GM21825 (cell line): ENCODE measurements around the gene TNFAIP2.
"Not testable (repeated sequence)": the region's sequence is repeated elsewhere in the genome, so short reads cannot be mapped to it uniquely, and the experiment has no call there.

ENCODE experiments used
- ATAC-seq: cut with Tn5 transposase; IDR thresholded peaks from one replicate; pipeline ENCODE4 v1.9.1; 2021; ENCODE audit warnings: mild to moderate bottlenecking, moderate library complexity; ENCODE audit not compliant: unreplicated experiment

Gene TNFAIP2

GRCh38 chr14:103149351-103150237 lies 26.3 kb downstream of the TNFAIP2 start:
- no peak for ATAC-seq

GRCh38 chr14:103151270-103151945 lies 28.1 kb downstream of the TNFAIP2 start:
- no peak for ATAC-seq

- no peak for ATAC-seq
Observed at GRCh38 chr14:103155010-103155409, 31.7 kb downstream of the TNFAIP2 start.

- ATAC-seq, result not testable (repeated sequence)
Observed at GRCh38 chr14:103155416-103155815, 32.2 kb downstream of the TNFAIP2 start.

- no peak for ATAC-seq
Observed at GRCh38 chr14:103155826-103156394, 32.6 kb downstream of the TNFAIP2 start.

- ATAC-seq, result no peak
Observed at GRCh38 chr14:103156651-103157378, 33.6 kb downstream of the TNFAIP2 start.

- no peak for ATAC-seq
Observed at GRCh38 chr14:103157969-103158368, 34.7 kb downstream of the TNFAIP2 start.

GRCh38 chr14:103158688-103159087 lies 35.4 kb downstream of the TNFAIP2 start:
- no peak for ATAC-seq

GRCh38 chr14:103160321-103161053 lies 37.2 kb downstream of the TNFAIP2 start:
- ATAC-seq, result no peak

- ATAC-seq, result no peak
Observed at GRCh38 chr14:103161054-103161397, 37.8 kb downstream of the TNFAIP2 start.

- ATAC-seq, result no peak
Observed at GRCh38 chr14:103163199-103163598, 39.9 kb downstream of the TNFAIP2 start.

GRCh38 chr14:103164006-103164405 lies 40.7 kb downstream of the TNFAIP2 start:
- ATAC-seq, result no peak

GRCh38 chr14:103164779-103165178 lies 41.5 kb downstream of the TNFAIP2 start:
- ATAC-seq, result no peak

- ATAC-seq, result no peak
Observed at GRCh38 chr14:103165323-103165722, 42.1 kb downstream of the TNFAIP2 start.

GRCh38 chr14:103169954-103170353 lies 46.7 kb downstream of the TNFAIP2 start:
- ATAC-seq, result no peak

- ATAC-seq, result not testable (repeated sequence)
Observed at GRCh38 chr14:103171206-103171605, 47.9 kb downstream of the TNFAIP2 start.

GRCh38 chr14:103172921-103173320 lies 49.7 kb downstream of the TNFAIP2 start:
- ATAC-seq, result no peak

- ATAC-seq, result not testable (repeated sequence)
Observed at GRCh38 chr14:103173887-103174286, 50.6 kb downstream of the TNFAIP2 start.

- ATAC-seq, result not testable (repeated sequence)
Observed at GRCh38 chr14:103176176-103176575, 52.9 kb downstream of the TNFAIP2 start.

GRCh38 chr14:103177376-103177775 lies 54.1 kb downstream of the TNFAIP2 start:
- ATAC-seq, result no peak
